Endodermal cell (in vitro differentiated cells): Measurements from ENCODE around the gene MAPK8IP3. TPM values are rescaled to one million over a fixed set of nuclear protein-coding genes. Genes with fewer than 3 reads are reported as not detected.

Source experiments
- DNase-seq: peaks from one replicate; pipeline ENCODE4 v3.0.0-alpha.2; 2017
- H3K27ac ChIP-seq: 2 replicates; pipeline ENCODE4 v1.5.1; 2013; ENCODE audit warnings: mild to moderate bottlenecking, low read depth, low read length, moderate library complexity
- H3K27me3 ChIP-seq: 2 replicates; pipeline ENCODE4 v1.6.1; 2013; ENCODE audit warnings: mild to moderate bottlenecking, low read length, moderate library complexity; ENCODE audit not compliant: insufficient read depth, control insufficient read depth, poor library complexity, severe bottlenecking
- H3K36me3 ChIP-seq: 2 replicates; pipeline ENCODE4 v1.7.0; 2013; ENCODE audit warnings: mild to moderate bottlenecking, low read length, moderate library complexity; ENCODE audit not compliant: control insufficient read depth, insufficient read depth
- H3K4me1 ChIP-seq: one replicate; pipeline ENCODE4 v1.7.0; 2013; ENCODE audit warnings: low read length; ENCODE audit not compliant: control insufficient read depth, insufficient read depth
- H3K4me3 ChIP-seq: 2 replicates; pipeline ENCODE4 v1.5.1; 2013; ENCODE audit warnings: mild to moderate bottlenecking, low read length, moderate library complexity
- H3K9ac ChIP-seq: 2 replicates; pipeline ENCODE4 v1.6.1; 2013; ENCODE audit warnings: mild to moderate bottlenecking, low read length, moderate library complexity; ENCODE audit not compliant: poor library complexity, severe bottlenecking; ENCODE audit errors: extremely low read depth
- H3K9me3 ChIP-seq: 2 replicates; pipeline ENCODE4 v1.6.1; 2013; ENCODE audit warnings: mild to moderate bottlenecking, low read length, moderate library complexity; ENCODE audit not compliant: control insufficient read depth
- H3K27ac Mint-ChIP-seq: 2 replicates; pipeline ENCODE4 v1.8.0; 2020; ENCODE audit warnings: mixed read lengths
- H3K27me3 Mint-ChIP-seq: 2 replicates; pipeline ENCODE4 v1.8.0; 2021; ENCODE audit warnings: mild to moderate bottlenecking, mixed read lengths; ENCODE audit not compliant: insufficient read depth
- H3K36me3 Mint-ChIP-seq: 2 replicates; pipeline ENCODE4 v1.8.0; 2020; ENCODE audit warnings: low read depth, mixed read lengths
- H3K4me1 Mint-ChIP-seq: 2 replicates; pipeline ENCODE4 v1.8.0; 2020; ENCODE audit warnings: mixed read lengths
- H3K4me3 Mint-ChIP-seq: 2 replicates; pipeline ENCODE4 v1.8.0; 2020; ENCODE audit warnings: mild to moderate bottlenecking, moderate library complexity, mixed read lengths
- H3K9me3 Mint-ChIP-seq: 2 replicates; pipeline ENCODE4 v1.8.0; 2020; ENCODE audit warnings: mild to moderate bottlenecking, mixed read lengths
- CTCF ChIP-seq: fragments of 200-600 bp; sonication (generic); conservative IDR thresholded peaks from 2 replicates; pipeline ENCODE4 v1.5.0; 2021; ENCODE audit warnings: antibody characterized with exemption, mild to moderate bottlenecking
- WGBS, 2 experiments: methylation state at CpG; one replicate each; pipeline versions ENCODE4 v1.1.5 to v1.1.7; 2013; ENCODE audit warnings: missing lambda C conversion rate in 2 of 2, mixed read lengths in 1 of 2; ENCODE audit not compliant: insufficient coverage in 1 of 2, insufficient read length in 1 of 2; 5-methylcytosine and 5-hydroxymethylcytosine counted together
- total RNA-seq, 2 donors: library from RNA; stranded (reverse); fragmentation: NEBNext Ultra II Directional in 1 of 2; extraction: Animal tissue kit (Norgen Biotek cat#: 25700) in 1 of 2; gene quantifications; 2 replicates in 1 of 2; 3 replicates in 1 of 2; pipeline ENCODE4 v1.2.1, GENCODE V29; 2021

Gene MAPK8IP3
- total RNA-seq, 2 donors from 2014 or later, result 76.0 to 84.0 TPM

- DNase-seq, result peak; percentile 60
- Histone ChIP-seq H3K4me3 (peak overlapping the region; percentile 92), H3K4me1 (no peaks in the 10 kb centered on the region), H3K27me3 (no peaks in the 10 kb centered on the region), H3K9ac (peak overlapping the region; percentile 91), H3K9me3 (no peaks in the 10 kb centered on the region), H3K27ac (peak overlapping the region; percentile 48), H3K36me3 (peaks cover 52% of the 10 kb centered on the region)
- H3K36me3 Mint-ChIP-seq, result peaks cover 42% of the 10 kb centered on the region
- WGBS, 2 experiments, result 1 to 2% methylated on average over 11 to 45 of the region's 45 CpGs
- H3K27me3 Mint-ChIP-seq, result no peaks in the 10 kb centered on the region
- peak overlapping the region; percentile 95 for H3K4me3 Mint-ChIP-seq
- peak overlapping the region; percentile 90 for H3K27ac Mint-ChIP-seq
- peaks cover 22% of the 10 kb centered on the region for H3K4me1 Mint-ChIP-seq
- no peaks in the 10 kb centered on the region for H3K9me3 Mint-ChIP-seq
- no peak for TF ChIP-seq CTCF
Measured at GRCh38 chr16:1678500-1679098, 27.4 kb upstream of the MAPK8IP3 start.

- H3K27me3 ChIP-seq, result no peaks in the 10 kb centered on the region
- H3K4me1 ChIP-seq, result no peaks in the 10 kb centered on the region
- 92 to 99% methylated on average over 8 to 14 of the region's 14 CpGs for WGBS, 2 experiments
- peak overlapping the region; percentile 65 for H3K27ac ChIP-seq
- no peak overlapping the region for H3K9ac ChIP-seq
- DNase-seq, result peak; percentile 42
- no peaks in the 10 kb centered on the region for H3K9me3 Mint-ChIP-seq
- peak overlapping the region; percentile 95 for H3K4me3 Mint-ChIP-seq
- H3K4me3 ChIP-seq, result peak overlapping the region; percentile 92
- peaks cover 39% of the 10 kb centered on the region for H3K36me3 Mint-ChIP-seq
- H3K27me3 Mint-ChIP-seq, result no peaks in the 10 kb centered on the region
- H3K27ac Mint-ChIP-seq, result peak overlapping the region; percentile 62
- no peak for TF ChIP-seq CTCF
- H3K36me3 ChIP-seq, result peaks cover 50% of the 10 kb centered on the region
- peaks cover 22% of the 10 kb centered on the region for H3K4me1 Mint-ChIP-seq
- H3K9me3 ChIP-seq, result no peaks in the 10 kb centered on the region
Measured at GRCh38 chr16:1680361-1680760, 25.6 kb upstream of the MAPK8IP3 start.

- H3K27ac ChIP-seq, result peak overlapping the region; percentile 65
- H3K4me1 Mint-ChIP-seq, result peaks cover 22% of the 10 kb centered on the region
- WGBS, 2 experiments, result 81 to 93% methylated on average over 7 to 10 of the region's 10 CpGs
Measured at GRCh38 chr16:1681032-1681431, 25.0 kb upstream of the MAPK8IP3 start.

More at GRCh38 chr16:1681032-1681431, 25.0 kb upstream of the MAPK8IP3 start:
- peaks cover 50% of the 10 kb centered on the region for H3K36me3 ChIP-seq
- H3K27me3 ChIP-seq, result no peaks in the 10 kb centered on the region
- H3K27ac Mint-ChIP-seq, result peak overlapping the region; percentile 62
- no peak for DNase-seq
- H3K9me3 ChIP-seq, result no peaks in the 10 kb centered on the region
- peaks cover 41% of the 10 kb centered on the region for H3K36me3 Mint-ChIP-seq
- H3K4me1 ChIP-seq, result no peaks in the 10 kb centered on the region
- H3K9ac ChIP-seq, result no peak overlapping the region
- H3K9me3 Mint-ChIP-seq, result no peaks in the 10 kb centered on the region
- peak overlapping the region; percentile 92 for H3K4me3 ChIP-seq
- no peak for TF ChIP-seq CTCF
- no peaks in the 10 kb centered on the region for H3K27me3 Mint-ChIP-seq
- H3K4me3 Mint-ChIP-seq, result peak overlapping the region; percentile 95
